Measurements from ENCODE around the gene SNAPC4. TPM values are rescaled to one million over a fixed set of nuclear protein-coding genes. Genes with fewer than 3 reads are reported as not detected.

Gene SNAPC4
- total and polyA plus RNA-seq, 4 donors, result 1.6 to 13.9 (median 7.3) TPM

DNA sequence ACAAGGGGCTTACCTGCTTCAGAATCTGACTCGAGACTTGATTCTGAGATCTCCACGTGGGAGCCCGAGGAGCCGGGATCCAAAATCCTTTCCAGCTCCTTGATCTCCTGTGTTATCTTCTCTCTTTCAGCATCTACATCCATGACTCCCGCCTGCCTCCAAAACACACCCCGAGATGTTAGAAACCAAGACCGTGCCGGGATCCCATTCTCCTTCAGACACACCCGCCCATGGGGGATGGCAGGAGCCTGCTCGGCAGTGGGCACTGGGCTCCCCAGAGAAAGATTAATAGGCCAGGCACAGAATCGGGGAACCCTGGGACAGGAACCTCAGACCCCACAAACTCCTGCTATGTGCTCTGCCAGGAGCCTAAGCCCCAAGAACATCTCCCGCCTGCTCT lies 1.7 kb downstream of the SNAPC4 start:
- 92% methylated on average over 12 of the region's 12 CpGs for WGBS, 2 donors
- H3K27ac ChIP-seq (ENCODE audit: low read depth in 1 of 2, low read length in 2 of 2), result no peak overlapping the region
- no peaks in the 10 kb centered on the region for H3K9me3 ChIP-seq (ENCODE audit: control insufficient read depth, low read length)
- H3K27me3 ChIP-seq (ENCODE audit: control insufficient read depth in 1 of 2, insufficient read depth in 2 of 2, low read length in 1 of 2), result no peaks in the 10 kb centered on the region
- intact Hi-C loops (cut with DNase I), result no loop called here
- ATAC-seq (ENCODE audit: low FRiP score) (no peak), DNase-seq (no peak)
- no peaks in the 10 kb centered on the region for H3K4me1 ChIP-seq (ENCODE audit: control insufficient read depth in 1 of 2, insufficient read depth in 2 of 2, low read length in 2 of 2)
- peaks cover 0 to 4% of the 10 kb centered on the region in 2 donors for H3K36me3 ChIP-seq (ENCODE audit: control insufficient read depth in 1 of 2, insufficient read depth in 2 of 2, low read length in 1 of 2)
- H3K4me3 ChIP-seq (ENCODE audit: low read length in 2 of 2), result no peak overlapping the region

DNA sequence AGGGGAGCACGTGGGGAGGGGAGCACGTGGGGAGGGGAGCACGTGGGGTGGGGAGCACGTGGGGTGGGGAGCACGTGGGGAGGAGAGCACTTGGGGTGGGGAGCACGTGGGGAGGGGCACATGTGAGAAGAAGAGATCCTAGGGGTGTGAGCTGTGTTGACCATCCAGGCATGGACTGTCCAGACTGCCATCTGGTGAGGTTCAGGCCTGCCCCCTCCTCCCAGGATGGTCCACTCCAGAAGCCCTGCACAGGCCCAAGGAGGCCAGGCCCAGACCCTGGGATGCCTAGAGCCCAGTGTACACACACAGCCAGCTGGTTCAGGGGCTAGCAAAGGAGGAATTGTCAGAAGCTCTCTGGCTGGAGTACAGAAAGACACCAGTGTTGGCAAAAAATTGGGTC lies 2.3 kb downstream of the SNAPC4 start:
- WGBS, 2 donors, result 73 to 74% methylated on average over 3 to 6 of the region's 6 CpGs
- peaks cover 0 to 4% of the 10 kb centered on the region in 2 donors for H3K36me3 ChIP-seq (ENCODE audit: control insufficient read depth in 1 of 2, insufficient read depth in 2 of 2, low read length in 1 of 2)
- ATAC-seq (ENCODE audit: low FRiP score), result no peak

DNA sequence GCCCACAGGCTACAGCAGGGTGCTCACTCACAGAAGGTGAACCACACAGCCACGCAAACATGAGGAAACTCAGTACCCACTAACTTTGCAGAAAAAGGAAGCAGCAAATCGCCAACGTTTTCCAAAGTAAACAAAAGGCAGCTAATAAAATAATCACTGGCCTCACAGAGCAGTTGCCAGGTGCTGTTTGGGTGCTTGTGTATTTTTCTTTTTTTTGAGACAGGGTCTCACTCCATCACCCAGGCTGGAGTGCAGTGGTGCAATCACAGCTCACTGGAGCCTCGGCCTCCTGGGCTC lies 3.8 kb downstream of the SNAPC4 start:
- ATAC-seq (ENCODE audit: low FRiP score) (no peak), DNase-seq (no peak)
- H3K4me1 ChIP-seq (ENCODE audit: control insufficient read depth in 1 of 2, insufficient read depth in 2 of 2, low read length in 2 of 2), result no peaks in the 10 kb centered on the region
- 65 to 68% methylated on average over 4 of the region's 4 CpGs for WGBS, 2 donors
- intact Hi-C loops (cut with DNase I), result no loop called here
- H3K27me3 ChIP-seq (ENCODE audit: control insufficient read depth in 1 of 2, insufficient read depth in 2 of 2, low read length in 1 of 2), result no peaks in the 10 kb centered on the region
- H3K9me3 ChIP-seq (ENCODE audit: control insufficient read depth, low read length), result no peaks in the 10 kb centered on the region
- no peak overlapping the region for H3K4me3 ChIP-seq (ENCODE audit: low read length in 2 of 2)
- H3K27ac ChIP-seq (ENCODE audit: low read depth in 1 of 2, low read length in 2 of 2), result no peak overlapping the region
- H3K36me3 ChIP-seq (ENCODE audit: control insufficient read depth in 1 of 2, insufficient read depth in 2 of 2, low read length in 1 of 2), result peaks cover 0 to 4% of the 10 kb centered on the region in 2 donors

More for the DNA sequence above, 2.3 kb downstream of the SNAPC4 start:
- Histone ChIP-seq H3K4me1 (ENCODE audit: control insufficient read depth in 1 of 2, insufficient read depth in 2 of 2, low read length in 2 of 2) (no peaks in the 10 kb centered on the region), H3K27ac (ENCODE audit: low read depth in 1 of 2, low read length in 2 of 2) (no peak overlapping the region), H3K9me3 (ENCODE audit: control insufficient read depth, low read length) (no peaks in the 10 kb centered on the region), H3K27me3 (ENCODE audit: control insufficient read depth in 1 of 2, insufficient read depth in 2 of 2, low read length in 1 of 2) (no peaks in the 10 kb centered on the region), H3K4me3 (ENCODE audit: low read length in 2 of 2) (no peak overlapping the region)
- DNase-seq, result no peak
- intact Hi-C loops (cut with DNase I), result no loop called here

DNA sequence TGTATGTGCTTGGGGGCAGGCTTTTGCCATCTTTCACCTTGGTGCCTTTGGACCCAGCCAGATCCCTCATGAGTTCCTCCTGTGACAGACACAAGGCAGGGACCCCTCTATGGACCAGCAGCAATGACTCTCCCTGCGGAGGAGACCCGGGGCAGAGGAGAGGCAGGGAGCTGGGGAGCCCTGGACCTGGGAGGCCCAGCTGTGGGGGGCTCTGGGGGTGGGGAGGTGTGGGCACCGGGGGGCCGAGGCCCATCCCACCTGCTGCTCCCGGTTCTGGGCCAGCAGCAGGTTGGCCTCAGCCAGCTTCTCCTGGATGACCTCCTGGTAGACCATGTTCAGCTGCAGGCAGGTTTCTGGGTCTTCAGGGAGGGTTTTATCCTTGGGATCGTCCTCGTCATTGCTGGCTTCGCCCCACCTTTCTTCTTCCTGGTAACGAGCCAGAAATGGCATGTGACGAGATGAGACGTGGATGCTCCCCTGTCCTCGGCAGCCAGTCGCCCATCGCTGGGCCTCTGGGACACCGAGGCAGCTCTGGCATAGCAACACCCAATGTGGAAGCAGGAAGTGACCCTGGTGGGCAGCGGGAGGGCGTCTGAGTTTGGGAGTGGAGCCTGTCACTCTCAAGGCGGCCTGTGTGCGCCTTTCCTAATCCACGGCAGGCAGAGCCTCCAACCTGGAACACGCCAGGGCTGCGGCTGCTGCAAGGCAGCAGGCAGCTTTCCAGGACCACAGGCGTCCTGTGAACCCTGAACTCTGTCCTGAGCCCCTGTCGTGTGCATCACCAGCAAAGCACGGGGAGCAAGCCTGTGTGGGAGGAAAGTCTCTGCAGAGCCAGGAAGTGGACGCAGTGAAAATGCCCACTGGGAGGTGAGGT lies 4.4 kb downstream of the SNAPC4 start:
- intact Hi-C loops (cut with DNase I), result no loop called here
- no peaks in the 10 kb centered on the region for H3K9me3 ChIP-seq (ENCODE audit: control insufficient read depth, low read length)
- ATAC-seq (ENCODE audit: low FRiP score), result no peak
- DNase-seq, result no peak
- H3K4me1 ChIP-seq (ENCODE audit: control insufficient read depth in 1 of 2, insufficient read depth in 2 of 2, low read length in 2 of 2), result no peaks in the 10 kb centered on the region
- no peak overlapping the region for H3K4me3 ChIP-seq (ENCODE audit: low read length in 2 of 2)
- H3K36me3 ChIP-seq (ENCODE audit: control insufficient read depth in 1 of 2, insufficient read depth in 2 of 2, low read length in 1 of 2), result peaks cover 0 to 4% of the 10 kb centered on the region in 2 donors
- no peaks in the 10 kb centered on the region for H3K27me3 ChIP-seq (ENCODE audit: control insufficient read depth in 1 of 2, insufficient read depth in 2 of 2, low read length in 1 of 2)
- 87 to 88% methylated on average over 26 of the region's 26 CpGs for WGBS, 2 donors
- no peak overlapping the region for H3K27ac ChIP-seq (ENCODE audit: low read depth in 1 of 2, low read length in 2 of 2)

DNA sequence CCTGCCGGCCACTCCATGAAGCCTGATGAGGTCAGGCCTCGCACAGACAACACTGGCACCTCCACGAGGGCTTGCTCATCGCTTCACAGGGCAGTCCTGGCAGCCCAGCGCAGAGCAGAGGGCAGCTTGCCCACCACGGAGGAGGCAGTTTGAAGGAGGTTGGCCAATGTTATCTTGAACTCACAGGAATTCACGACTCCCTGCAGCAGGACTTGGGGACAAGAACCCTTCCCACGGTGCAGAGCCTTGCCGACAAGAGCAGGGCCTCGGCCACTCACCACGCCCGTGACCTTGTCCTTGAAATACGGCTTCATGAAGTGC lies 5.0 kb downstream of the SNAPC4 start:
- 90 to 94% methylated on average over 13 of the region's 13 CpGs for WGBS, 2 donors
- Histone ChIP-seq H3K36me3 (ENCODE audit: control insufficient read depth in 1 of 2, insufficient read depth in 2 of 2, low read length in 1 of 2) (peaks cover 0 to 4% of the 10 kb centered on the region in 2 donors), H3K27ac (ENCODE audit: low read depth in 1 of 2, low read length in 2 of 2) (no peak overlapping the region), H3K4me1 (ENCODE audit: control insufficient read depth in 1 of 2, insufficient read depth in 2 of 2, low read length in 2 of 2) (no peaks in the 10 kb centered on the region), H3K9me3 (ENCODE audit: control insufficient read depth, low read length) (no peaks in the 10 kb centered on the region), H3K4me3 (ENCODE audit: low read length in 2 of 2) (no peak overlapping the region), H3K27me3 (ENCODE audit: control insufficient read depth in 1 of 2, insufficient read depth in 2 of 2, low read length in 1 of 2) (no peaks in the 10 kb centered on the region)
- ATAC-seq (ENCODE audit: low FRiP score) (no peak), DNase-seq (no peak)
- intact Hi-C loops (cut with DNase I), result no loop called here

DNA sequence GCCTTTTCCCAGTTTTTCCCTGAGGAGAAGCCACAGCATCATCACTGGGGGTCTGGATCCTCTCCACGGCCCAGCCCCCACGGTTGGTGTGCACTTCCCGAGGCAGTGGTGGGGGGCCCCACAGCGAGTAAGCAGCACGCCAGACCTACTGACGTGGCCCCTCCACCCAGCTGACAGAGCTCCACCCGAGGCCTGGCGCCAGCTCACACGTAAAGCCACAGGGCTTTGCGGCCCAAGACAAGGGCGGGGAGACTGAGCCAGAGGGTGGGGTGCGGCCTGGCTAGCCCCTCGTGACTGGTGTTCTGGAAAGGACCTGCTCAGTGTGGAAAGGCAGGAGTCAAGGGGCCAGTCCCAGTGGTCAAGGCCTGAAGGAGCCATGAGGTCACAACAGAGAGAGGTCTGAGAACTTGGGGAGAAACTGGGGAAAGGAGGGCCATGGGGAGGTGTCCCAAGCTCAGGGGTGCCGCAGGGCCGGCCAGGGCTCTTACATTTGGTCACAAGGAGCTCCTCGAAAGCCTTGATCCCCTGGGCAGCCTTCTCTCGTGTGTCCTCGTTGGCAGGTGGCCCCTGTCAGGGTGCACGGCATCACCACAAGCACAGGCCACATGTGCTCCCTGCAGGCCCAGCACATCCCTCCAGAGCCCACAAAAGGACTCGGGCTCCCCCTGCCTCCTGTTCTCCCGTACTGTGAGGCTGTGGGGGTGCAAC lies 5.5 kb downstream of the SNAPC4 start:
- peaks cover 0 to 4% of the 10 kb centered on the region in 2 donors for H3K36me3 ChIP-seq (ENCODE audit: control insufficient read depth in 1 of 2, insufficient read depth in 2 of 2, low read length in 1 of 2)
- H3K9me3 ChIP-seq (ENCODE audit: control insufficient read depth, low read length), result no peaks in the 10 kb centered on the region
- no peak overlapping the region for H3K27ac ChIP-seq (ENCODE audit: low read depth in 1 of 2, low read length in 2 of 2)
- no peaks in the 10 kb centered on the region for H3K4me1 ChIP-seq (ENCODE audit: control insufficient read depth in 1 of 2, insufficient read depth in 2 of 2, low read length in 2 of 2)
- ATAC-seq (ENCODE audit: low FRiP score), result no peak
- intact Hi-C loops (cut with DNase I), result no loop called here
- WGBS, 2 donors, result 94 to 95% methylated on average over 21 of the region's 21 CpGs
- no peaks in the 10 kb centered on the region for H3K27me3 ChIP-seq (ENCODE audit: control insufficient read depth in 1 of 2, insufficient read depth in 2 of 2, low read length in 1 of 2)
- H3K4me3 ChIP-seq (ENCODE audit: low read length in 2 of 2), result no peak overlapping the region
- DNase-seq, result no peak

DNA sequence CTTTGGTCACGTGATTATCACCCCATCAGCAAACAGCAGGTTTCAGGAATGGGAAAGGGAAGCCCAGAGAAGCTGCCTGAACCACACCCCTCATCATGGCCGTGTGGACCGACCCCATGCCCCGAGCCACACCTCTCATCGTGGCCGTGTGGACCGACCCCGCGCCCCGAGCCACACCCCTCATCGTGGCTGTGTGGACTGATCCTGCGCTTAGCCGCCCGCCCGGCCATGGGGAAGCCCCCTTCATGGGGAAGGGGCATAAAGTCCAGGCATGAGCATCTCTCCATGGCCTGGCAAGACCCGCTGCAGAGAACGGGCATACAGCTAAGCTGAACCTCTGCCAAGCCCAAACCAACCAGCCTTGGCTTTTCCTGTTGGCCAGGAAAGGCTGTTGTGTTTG lies 6.4 kb downstream of the SNAPC4 start:
- DNase-seq (no peak), ATAC-seq (ENCODE audit: low FRiP score) (no peak)
- Histone ChIP-seq H3K27ac (ENCODE audit: low read depth in 1 of 2, low read length in 2 of 2) (no peak overlapping the region), H3K4me1 (ENCODE audit: control insufficient read depth in 1 of 2, insufficient read depth in 2 of 2, low read length in 2 of 2) (no peaks in the 10 kb centered on the region), H3K36me3 (ENCODE audit: control insufficient read depth in 1 of 2, insufficient read depth in 2 of 2, low read length in 1 of 2) (peaks cover 0 to 4% of the 10 kb centered on the region in 2 donors), H3K9me3 (ENCODE audit: control insufficient read depth, low read length) (no peaks in the 10 kb centered on the region), H3K27me3 (ENCODE audit: control insufficient read depth in 1 of 2, insufficient read depth in 2 of 2, low read length in 1 of 2) (no peaks in the 10 kb centered on the region), H3K4me3 (ENCODE audit: low read length in 2 of 2) (no peak overlapping the region)
- intact Hi-C loops (cut with DNase I), result no loop called here
- 85 to 87% methylated on average over 17 of the region's 17 CpGs for WGBS, 2 donors

DNA sequence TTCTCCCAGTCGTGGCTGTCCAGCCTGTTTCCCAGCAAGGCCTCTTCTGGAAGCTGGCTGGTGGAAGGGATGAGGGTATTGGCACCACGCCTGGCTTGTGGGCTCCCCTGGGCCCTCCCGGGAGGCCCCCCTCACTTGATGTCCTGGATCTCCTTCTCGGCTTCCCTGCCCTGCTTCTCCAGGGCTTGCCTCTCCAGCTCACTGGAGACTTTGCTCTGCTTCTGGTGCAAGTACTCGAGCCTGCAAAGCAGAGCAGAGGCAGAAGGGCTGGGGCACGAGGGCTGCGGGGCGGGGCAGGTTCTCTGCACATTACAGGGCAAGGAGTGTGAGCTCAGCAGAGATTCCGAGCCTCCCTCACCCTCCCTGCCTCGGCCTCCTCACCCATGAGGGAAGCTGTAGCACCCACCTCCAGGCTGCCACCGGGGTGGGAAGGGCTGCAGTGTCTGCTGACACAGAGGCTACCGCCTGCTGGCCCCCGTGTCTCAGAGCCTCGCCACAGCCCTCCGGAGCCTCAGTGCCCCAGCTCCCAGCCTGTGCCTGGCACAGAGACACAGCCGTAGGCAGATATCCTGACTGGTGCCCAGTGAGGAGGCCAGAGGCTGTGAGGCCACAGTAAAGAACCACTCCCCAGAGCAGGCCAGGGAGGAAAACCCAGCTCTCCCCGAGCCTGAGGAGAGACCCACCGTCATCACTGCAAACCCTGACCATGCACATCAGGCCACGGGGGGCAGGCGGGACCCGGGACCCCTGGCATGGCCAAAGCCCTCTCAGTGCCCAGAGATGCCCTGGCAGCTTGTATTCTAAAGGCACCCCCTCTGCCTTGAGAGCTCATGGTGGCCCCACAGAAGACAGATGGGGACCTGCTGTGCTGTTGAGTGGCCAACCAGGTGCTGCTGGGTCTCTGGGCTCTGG lies 7.2 kb downstream of the SNAPC4 start:
- intact Hi-C loops (cut with DNase I), result no loop called here
- Histone ChIP-seq H3K4me1 (ENCODE audit: control insufficient read depth in 1 of 2, insufficient read depth in 2 of 2, low read length in 2 of 2) (no peaks in the 10 kb centered on the region), H3K27ac (ENCODE audit: low read depth in 1 of 2, low read length in 2 of 2) (no peak overlapping the region), H3K27me3 (ENCODE audit: control insufficient read depth in 1 of 2, insufficient read depth in 2 of 2, low read length in 1 of 2) (no peaks in the 10 kb centered on the region), H3K9me3 (ENCODE audit: control insufficient read depth, low read length) (no peaks in the 10 kb centered on the region), H3K4me3 (ENCODE audit: low read length in 2 of 2) (no peak overlapping the region), H3K36me3 (ENCODE audit: control insufficient read depth in 1 of 2, insufficient read depth in 2 of 2, low read length in 1 of 2) (peaks cover 0 to 4% of the 10 kb centered on the region in 2 donors)
- peak; percentile 30 for ATAC-seq (ENCODE audit: low FRiP score)
- DNase-seq, result no peak
- WGBS, 2 donors, result 84 to 87% methylated on average over 21 of the region's 21 CpGs

All from aorta (tissue), 5 donors.